GM23338 (cell line): ENCODE measurements around the gene UBN2. TPM values are rescaled to one million over a fixed set of nuclear protein-coding genes. Genes with fewer than 3 reads are reported as not detected.

Source experiments
- ATAC-seq: fragments of 200-7000 bp; cut with Tn5 transposase; 3 replicates; pipeline ENCODE4 v1.9.1; 2020
- DNase-seq: peaks from one replicate; pipeline ENCODE4 v3.0.0-alpha.2; 2015; ENCODE audit warnings: low spot score
- H2AFZ ChIP-seq: fragments of 200-600 bp; sonication (generic); 2 replicates; pipeline ENCODE4 v1.8.0; 2016; ENCODE audit warnings: antibody characterized with exemption, mild to moderate bottlenecking, moderate library complexity
- H3F3A ChIP-seq: fragments of 200-600 bp; sonication (generic); replicated peaks from 2 replicates; pipeline ENCODE4 v1.8.0; 2017; ENCODE audit warnings: antibody characterized with exemption, mixed run types, low read depth
- H3K27ac ChIP-seq: fragments of 200-600 bp; sonication (generic); 2 replicates; pipeline ENCODE4 v1.6.1; 2016; ENCODE audit warnings: low read depth
- H3K27me3 ChIP-seq: fragments of 200-600 bp; sonication (generic); 2 replicates; pipeline ENCODE4 v1.8.0; 2016; ENCODE audit warnings: mild to moderate bottlenecking, mixed run types, moderate library complexity; ENCODE audit not compliant: insufficient read depth
- H3K36me3 ChIP-seq: fragments of 200-600 bp; sonication (generic); 2 replicates; pipeline ENCODE4 v1.8.0; 2016; ENCODE audit warnings: mild to moderate bottlenecking; ENCODE audit not compliant: insufficient read depth
- H3K4me1 ChIP-seq: fragments of 200-600 bp; sonication (generic); 2 replicates; pipeline ENCODE4 v1.8.0; 2016; ENCODE audit warnings: mild to moderate bottlenecking, moderate library complexity; ENCODE audit not compliant: insufficient read depth
- H3K4me2 ChIP-seq: fragments of 200-600 bp; sonication (generic); 2 replicates; pipeline ENCODE4 v1.7.1; 2017; ENCODE audit warnings: mixed run types
- H3K4me3 ChIP-seq: fragments of 200-600 bp; sonication (generic); 2 replicates; pipeline ENCODE4 v1.6.1; 2016; ENCODE audit warnings: mixed run types
- H3K79me2 ChIP-seq: fragments of 200-600 bp; sonication (generic); replicated peaks from 2 replicates; pipeline ENCODE4 v1.8.0; 2017; ENCODE audit warnings: mild to moderate bottlenecking; ENCODE audit not compliant: insufficient read depth
- H3K9me2 ChIP-seq: fragments of 200-600 bp; sonication (generic); 2 replicates; pipeline ENCODE4 v1.8.0; 2017; ENCODE audit not compliant: insufficient read depth
- H4K20me1 ChIP-seq: fragments of 200-600 bp; sonication (generic); replicated peaks from 2 replicates; pipeline ENCODE4 v1.8.0; 2017; ENCODE audit warnings: mild to moderate bottlenecking; ENCODE audit not compliant: insufficient read depth
- H3K27ac Mint-ChIP-seq: 2 replicates; pipeline ENCODE4 v1.8.0; 2020; ENCODE audit warnings: inconsistent platforms, mild to moderate bottlenecking, moderate library complexity, mixed read lengths
- H3K27me3 Mint-ChIP-seq: 3 replicates; pipeline ENCODE4 v1.8.0; 2022; ENCODE audit warnings: low read depth, mild to moderate bottlenecking, moderate library complexity, mixed read lengths, inconsistent platforms; ENCODE audit not compliant: insufficient read depth, poor library complexity
- H3K36me3 Mint-ChIP-seq: 3 replicates; pipeline ENCODE4 v1.8.0; 2021; ENCODE audit warnings: low read depth, mild to moderate bottlenecking, inconsistent platforms, moderate library complexity, mixed read lengths
- H3K4me1 Mint-ChIP-seq: 3 replicates; pipeline ENCODE4 v1.8.0; 2020; ENCODE audit warnings: mild to moderate bottlenecking, inconsistent platforms, mixed read lengths
- H3K4me3 Mint-ChIP-seq: 3 replicates; pipeline ENCODE4 v1.8.0; 2021; ENCODE audit warnings: moderate library complexity, mild to moderate bottlenecking, inconsistent platforms, mixed read lengths
- H3K9me3 Mint-ChIP-seq: 3 replicates; pipeline ENCODE4 v1.8.0; 2020; ENCODE audit warnings: moderate library complexity, mild to moderate bottlenecking, inconsistent platforms, mixed read lengths
- polyA plus RNA-seq: library from polyadenylated mRNA; unstranded; fragments of >200 nt; fragmentation: Nextera tagmentation; extraction: Ambion mirVana; gene quantifications from 2 replicates; pipeline ENCODE4 v1.2.1, GENCODE V29; 2016
- total RNA-seq: library from RNA; depleted of rRNA; stranded (reverse); fragments of >200 nt; shearing (Covaris generic); gene quantifications from 2 replicates; pipeline ENCODE4 v1.2.3, GENCODE V29; 2014
- TF ChIP-seq, protein P1 (sequence below), 2 experiments: fragments of 200-600 bp in 1 of 2; sonication (generic) in 1 of 2; conservative IDR thresholded peaks; 2 replicates each; pipeline versions ENCODE4 v1.5.1 to v1.6.1; 2016 to 2017; ENCODE audit warnings: antibody characterized with exemption in 2 of 2, low read depth in 2 of 2, mild to moderate bottlenecking in 2 of 2, moderate library complexity in 1 of 2
- TF ChIP-seq, protein P2 (sequence below): fragments of 250-450 bp; sonication (Bioruptor Pico); IDR thresholded peaks from 2 replicates; pipeline ENCODE4 v1.5.0; 2020; ENCODE audit warnings: mild to moderate bottlenecking, moderate library complexity

UBN2 gene
- total and polyA plus RNA-seq, 2 experiments from 2014 or later = 18.5 to 26.6 TPM

DNA sequence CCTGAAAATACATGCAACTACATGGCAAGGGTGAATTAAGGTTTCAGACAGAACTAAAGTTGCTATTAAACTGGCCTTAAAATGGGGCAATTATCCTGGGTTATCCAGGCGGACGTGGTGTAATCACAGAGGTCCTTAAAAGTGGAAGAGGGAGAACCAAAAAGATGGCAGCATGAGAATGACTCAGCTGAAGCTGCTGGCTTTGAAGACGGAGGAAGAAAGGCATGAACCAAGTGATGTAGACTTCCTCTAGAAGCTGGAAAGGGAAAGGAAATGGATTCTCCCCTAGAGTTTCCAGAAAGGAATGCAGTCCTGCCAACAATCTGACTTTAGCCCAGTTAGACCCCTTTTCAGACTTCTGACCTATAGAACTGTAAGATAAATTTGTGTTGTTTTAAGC lies 27.0 kb upstream of the UBN2 start:
- TF ChIP-seq, protein P1, sequence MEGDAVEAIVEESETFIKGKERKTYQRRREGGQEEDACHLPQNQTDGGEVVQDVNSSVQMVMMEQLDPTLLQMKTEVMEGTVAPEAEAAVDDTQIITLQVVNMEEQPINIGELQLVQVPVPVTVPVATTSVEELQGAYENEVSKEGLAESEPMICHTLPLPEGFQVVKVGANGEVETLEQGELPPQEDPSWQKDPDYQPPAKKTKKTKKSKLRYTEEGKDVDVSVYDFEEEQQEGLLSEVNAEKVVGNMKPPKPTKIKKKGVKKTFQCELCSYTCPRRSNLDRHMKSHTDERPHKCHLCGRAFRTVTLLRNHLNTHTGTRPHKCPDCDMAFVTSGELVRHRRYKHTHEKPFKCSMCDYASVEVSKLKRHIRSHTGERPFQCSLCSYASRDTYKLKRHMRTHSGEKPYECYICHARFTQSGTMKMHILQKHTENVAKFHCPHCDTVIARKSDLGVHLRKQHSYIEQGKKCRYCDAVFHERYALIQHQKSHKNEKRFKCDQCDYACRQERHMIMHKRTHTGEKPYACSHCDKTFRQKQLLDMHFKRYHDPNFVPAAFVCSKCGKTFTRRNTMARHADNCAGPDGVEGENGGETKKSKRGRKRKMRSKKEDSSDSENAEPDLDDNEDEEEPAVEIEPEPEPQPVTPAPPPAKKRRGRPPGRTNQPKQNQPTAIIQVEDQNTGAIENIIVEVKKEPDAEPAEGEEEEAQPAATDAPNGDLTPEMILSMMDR (conservative IDR thresholded peaks at IDR 0.05; ENCODE audit: low read depth in 2 of 2) = no peak
- no peaks in the 10 kb centered on the region for H3K79me2 ChIP-seq
- peaks cover 6% of the 10 kb centered on the region for H3K27me3 Mint-ChIP-seq
- H3K9me2 ChIP-seq = no peaks in the 10 kb centered on the region
- peak; percentile 44 for DNase-seq
- H3F3A ChIP-seq = no peaks in the 10 kb centered on the region
- 0 out of 2 replicates have a peak overlapping the region, but pooled peaks have one; percentile 45 for H3K27ac Mint-ChIP-seq
- H3K27me3 ChIP-seq = no peaks in the 10 kb centered on the region
- H3K4me3 Mint-ChIP-seq = no peak overlapping the region
- H2AFZ ChIP-seq = peak overlapping the region; percentile 30; the same call in 1 of the 2 replicates
- H3K4me3 ChIP-seq = no peak overlapping the region
- no peaks in the 10 kb centered on the region for H4K20me1 ChIP-seq
- no peak overlapping the region for H3K27ac ChIP-seq
- peaks cover 8% of the 10 kb centered on the region; the same call in 2 of the 3 replicates for H3K36me3 Mint-ChIP-seq
- peaks cover 21% of the 10 kb centered on the region for H3K9me3 Mint-ChIP-seq
- no peaks in the 10 kb centered on the region for H3K36me3 ChIP-seq
- no peaks in the 10 kb centered on the region for H3K4me1 ChIP-seq
- no peak for ATAC-seq
- peaks cover 4% of the 10 kb centered on the region; the same call in 1 of the 3 replicates for H3K4me1 Mint-ChIP-seq
- no peak overlapping the region for H3K4me2 ChIP-seq

DNA sequence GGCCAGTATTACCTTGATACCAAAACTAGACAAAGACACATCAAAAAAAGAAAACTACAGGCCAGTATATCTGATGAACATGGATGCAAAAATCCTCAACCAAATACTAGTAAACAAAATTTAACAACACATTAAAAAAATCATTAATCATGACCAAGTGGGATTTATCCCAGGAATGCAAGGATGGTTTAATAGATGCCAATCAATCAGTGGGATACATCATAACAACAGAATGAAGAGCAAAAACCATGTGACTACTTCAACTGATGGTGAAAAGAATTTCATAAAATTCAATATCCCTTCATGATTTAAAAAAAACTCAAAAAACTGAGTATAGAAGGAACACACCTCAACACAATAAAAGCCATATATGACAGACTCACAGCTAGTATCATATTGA lies 25.2 kb upstream of the UBN2 start:
- H3K4me1 ChIP-seq = no peaks in the 10 kb centered on the region
- H2AFZ ChIP-seq = no peak overlapping the region
- Mint-ChIP-seq H3K9me3 (peaks cover 21% of the 10 kb centered on the region), H3K27me3 (peaks cover 4% of the 10 kb centered on the region), H3K4me1 (peaks cover 4% of the 10 kb centered on the region; the same call in 1 of the 3 replicates), H3K4me3 (no peak overlapping the region), H3K27ac (no peak overlapping the region), H3K36me3 (peaks cover 8% of the 10 kb centered on the region; the same call in 2 of the 3 replicates)
- H3K27ac ChIP-seq = no peak overlapping the region
- no peaks in the 10 kb centered on the region for H3K27me3 ChIP-seq
- no peaks in the 10 kb centered on the region for H3K9me2 ChIP-seq
- DNase-seq (no peak), ATAC-seq (no peak)
- no peaks in the 10 kb centered on the region for H3K79me2 ChIP-seq
- no peaks in the 10 kb centered on the region for H4K20me1 ChIP-seq
- H3K4me3 ChIP-seq = no peak overlapping the region
- no peak overlapping the region for H3K4me2 ChIP-seq
- no peaks in the 10 kb centered on the region for H3K36me3 ChIP-seq
- H3F3A ChIP-seq = no peaks in the 10 kb centered on the region
- TF ChIP-seq, protein P2, sequence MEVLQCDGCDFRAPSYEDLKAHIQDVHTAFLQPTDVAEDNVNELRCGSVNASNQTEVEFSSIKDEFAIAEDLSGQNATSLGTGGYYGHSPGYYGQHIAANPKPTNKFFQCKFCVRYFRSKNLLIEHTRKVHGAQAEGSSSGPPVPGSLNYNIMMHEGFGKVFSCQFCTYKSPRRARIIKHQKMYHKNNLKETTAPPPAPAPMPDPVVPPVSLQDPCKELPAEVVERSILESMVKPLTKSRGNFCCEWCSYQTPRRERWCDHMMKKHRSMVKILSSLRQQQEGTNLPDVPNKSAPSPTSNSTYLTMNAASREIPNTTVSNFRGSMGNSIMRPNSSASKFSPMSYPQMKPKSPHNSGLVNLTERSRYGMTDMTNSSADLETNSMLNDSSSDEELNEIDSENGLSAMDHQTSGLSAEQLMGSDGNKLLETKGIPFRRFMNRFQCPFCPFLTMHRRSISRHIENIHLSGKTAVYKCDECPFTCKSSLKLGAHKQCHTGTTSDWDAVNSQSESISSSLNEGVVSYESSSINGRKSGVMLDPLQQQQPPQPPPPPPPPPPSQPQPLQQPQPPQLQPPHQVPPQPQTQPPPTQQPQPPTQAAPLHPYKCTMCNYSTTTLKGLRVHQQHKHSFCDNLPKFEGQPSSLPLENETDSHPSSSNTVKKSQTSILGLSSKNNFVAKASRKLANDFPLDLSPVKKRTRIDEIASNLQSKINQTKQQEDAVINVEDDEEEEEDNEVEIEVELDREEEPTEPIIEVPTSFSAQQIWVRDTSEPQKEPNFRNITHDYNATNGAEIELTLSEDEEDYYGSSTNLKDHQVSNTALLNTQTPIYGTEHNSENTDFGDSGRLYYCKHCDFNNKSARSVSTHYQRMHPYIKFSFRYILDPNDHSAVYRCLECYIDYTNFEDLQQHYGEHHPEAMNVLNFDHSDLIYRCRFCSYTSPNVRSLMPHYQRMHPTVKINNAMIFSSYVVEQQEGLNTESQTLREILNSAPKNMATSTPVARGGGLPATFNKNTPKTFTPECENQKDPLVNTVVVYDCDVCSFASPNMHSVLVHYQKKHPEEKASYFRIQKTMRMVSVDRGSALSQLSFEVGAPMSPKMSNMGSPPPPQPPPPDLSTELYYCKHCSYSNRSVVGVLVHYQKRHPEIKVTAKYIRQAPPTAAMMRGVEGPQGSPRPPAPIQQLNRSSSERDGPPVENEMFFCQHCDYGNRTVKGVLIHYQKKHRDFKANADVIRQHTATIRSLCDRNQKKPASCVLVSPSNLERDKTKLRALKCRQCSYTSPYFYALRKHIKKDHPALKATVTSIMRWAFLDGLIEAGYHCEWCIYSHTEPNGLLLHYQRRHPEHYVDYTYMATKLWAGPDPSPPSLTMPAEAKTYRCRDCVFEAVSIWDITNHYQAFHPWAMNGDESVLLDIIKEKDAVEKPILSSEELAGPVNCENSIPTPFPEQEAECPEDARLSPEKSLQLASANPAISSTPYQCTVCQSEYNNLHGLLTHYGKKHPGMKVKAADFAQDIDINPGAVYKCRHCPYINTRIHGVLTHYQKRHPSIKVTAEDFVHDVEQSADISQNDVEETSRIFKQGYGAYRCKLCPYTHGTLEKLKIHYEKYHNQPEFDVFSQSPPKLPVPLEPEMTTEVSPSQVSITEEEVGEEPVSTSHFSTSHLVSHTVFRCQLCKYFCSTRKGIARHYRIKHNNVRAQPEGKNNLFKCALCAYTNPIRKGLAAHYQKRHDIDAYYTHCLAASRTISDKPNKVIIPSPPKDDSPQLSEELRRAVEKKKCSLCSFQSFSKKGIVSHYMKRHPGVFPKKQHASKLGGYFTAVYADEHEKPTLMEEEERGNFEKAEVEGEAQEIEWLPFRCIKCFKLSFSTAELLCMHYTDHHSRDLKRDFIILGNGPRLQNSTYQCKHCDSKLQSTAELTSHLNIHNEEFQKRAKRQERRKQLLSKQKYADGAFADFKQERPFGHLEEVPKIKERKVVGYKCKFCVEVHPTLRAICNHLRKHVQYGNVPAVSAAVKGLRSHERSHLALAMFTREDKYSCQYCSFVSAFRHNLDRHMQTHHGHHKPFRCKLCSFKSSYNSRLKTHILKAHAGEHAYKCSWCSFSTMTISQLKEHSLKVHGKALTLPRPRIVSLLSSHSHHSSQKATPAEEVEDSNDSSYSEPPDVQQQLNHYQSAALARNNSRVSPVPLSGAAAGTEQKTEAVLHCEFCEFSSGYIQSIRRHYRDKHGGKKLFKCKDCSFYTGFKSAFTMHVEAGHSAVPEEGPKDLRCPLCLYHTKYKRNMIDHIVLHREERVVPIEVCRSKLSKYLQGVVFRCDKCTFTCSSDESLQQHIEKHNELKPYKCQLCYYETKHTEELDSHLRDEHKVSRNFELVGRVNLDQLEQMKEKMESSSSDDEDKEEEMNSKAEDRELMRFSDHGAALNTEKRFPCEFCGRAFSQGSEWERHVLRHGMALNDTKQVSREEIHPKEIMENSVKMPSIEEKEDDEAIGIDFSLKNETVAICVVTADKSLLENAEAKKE = no peak
